AG04450 (cell line): Measurements from ENCODE around the gene RFLNA. TPM values are rescaled to one million over a fixed set of nuclear protein-coding genes. Genes with fewer than 3 reads are reported as not detected.

ENCODE experiments used
- CTCF ChIA-PET: fragments of 300-600, 350-600 bp; formaldehyde crosslinking; extraction: SDS; loops from one replicate; lab custom pipeline; 2022; ENCODE audit warnings: antibody characterized with exemption, inconsistent platforms; lab: Charles Lee
- POLR2A ChIA-PET: fragments of 350-600 bp; formaldehyde crosslinking; extraction: SDS; loops from one replicate; lab custom pipeline; 2021; ENCODE audit warnings: antibody characterized with exemption, inconsistent platforms; lab: Yijun Ruan, JAX
- DNase-seq: peaks from one replicate; pipeline ENCODE4 v3.0.0-alpha.2; 2011; ENCODE audit warnings: low read depth, low spot score
- H3K27ac ChIP-seq: one replicate; pipeline ENCODE4 v1.5.1; 2012; ENCODE audit warnings: low read depth, low read length, control low read depth
- H3K27me3 ChIP-seq: one replicate; pipeline ENCODE4 v1.6.0; 2012; ENCODE audit warnings: low read length; ENCODE audit not compliant: control insufficient read depth, insufficient read depth
- H3K4me3 ChIP-seq: 2 replicates; pipeline ENCODE4 v1.5.1; 2011; ENCODE audit warnings: mild to moderate bottlenecking, low read depth, low read length, control low read depth
- H3K9me3 ChIP-seq: 2 replicates; pipeline ENCODE4 v1.5.1; 2012; ENCODE audit warnings: low read length; ENCODE audit not compliant: control insufficient read depth, insufficient read depth
- polyA plus RNA-seq: library from polyadenylated mRNA; depleted of rRNA; stranded (reverse); fragments of >200 nt; gene quantifications from 2 replicates; pipeline ENCODE4 v1.2.3, GENCODE V29; 2011
- TF ChIP-seq, protein P1 (sequence below): IDR thresholded peaks from 2 replicates; pipeline ENCODE4 v1.5.1; 2011; ENCODE audit warnings: low read depth, low read length, control low read depth, inconsistent platforms

RFLNA gene
- polyA plus RNA-seq, 1 experiment = not detected

DNA sequence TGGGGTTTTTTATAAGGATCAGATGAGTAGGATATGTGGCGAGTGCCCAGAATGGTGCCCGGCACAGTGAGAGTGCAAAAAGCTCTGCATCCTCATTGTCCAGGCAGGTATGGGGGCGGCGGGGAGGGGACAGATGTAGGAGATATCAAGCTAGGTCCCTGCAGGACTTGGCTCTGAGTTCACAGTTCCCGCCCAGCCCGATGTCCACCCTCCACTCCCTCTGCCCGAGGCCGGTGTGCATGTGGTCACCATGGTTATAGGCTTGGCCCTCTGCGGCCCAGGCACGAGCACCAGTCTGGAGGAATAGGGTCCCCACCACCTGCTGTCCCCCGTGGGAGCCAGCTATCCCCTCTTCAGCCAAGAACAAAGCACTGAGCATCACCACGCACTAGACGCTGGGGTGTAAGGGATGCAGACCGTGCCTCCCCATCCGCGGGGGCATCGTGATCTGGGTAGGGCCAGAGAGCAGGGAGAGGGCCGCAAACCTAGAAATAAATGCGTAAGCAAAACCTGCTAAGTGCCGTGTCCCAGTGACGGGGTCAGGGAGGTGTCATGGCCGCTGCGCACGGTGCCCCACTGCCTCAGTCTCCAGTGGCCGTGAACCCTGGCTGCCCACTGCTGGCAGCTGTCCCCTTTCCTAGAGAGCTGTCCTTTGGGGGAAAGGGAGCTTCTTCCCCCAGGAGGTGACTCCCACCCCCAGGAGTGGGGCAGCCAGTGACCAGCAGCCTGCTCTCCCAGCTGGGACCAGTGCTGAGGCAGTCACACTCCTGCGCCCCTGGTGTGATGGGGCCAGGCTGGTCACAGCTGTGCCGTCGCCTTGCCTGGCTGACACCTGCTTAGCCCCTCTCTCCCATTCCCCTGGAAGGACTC lies 12.0 kb downstream of the RFLNA start:
- Histone ChIP-seq H3K4me3 (no peak overlapping the region), H3K27me3 (peaks cover 15% of the 10 kb centered on the region), H3K9me3 (no peaks in the 10 kb centered on the region; the same call in 1 of the 2 replicates), H3K27ac (no peak overlapping the region)
- ChIA-PET CTCF (no interaction called here), POLR2A (no interaction called here)
- TF ChIP-seq, protein P1, sequence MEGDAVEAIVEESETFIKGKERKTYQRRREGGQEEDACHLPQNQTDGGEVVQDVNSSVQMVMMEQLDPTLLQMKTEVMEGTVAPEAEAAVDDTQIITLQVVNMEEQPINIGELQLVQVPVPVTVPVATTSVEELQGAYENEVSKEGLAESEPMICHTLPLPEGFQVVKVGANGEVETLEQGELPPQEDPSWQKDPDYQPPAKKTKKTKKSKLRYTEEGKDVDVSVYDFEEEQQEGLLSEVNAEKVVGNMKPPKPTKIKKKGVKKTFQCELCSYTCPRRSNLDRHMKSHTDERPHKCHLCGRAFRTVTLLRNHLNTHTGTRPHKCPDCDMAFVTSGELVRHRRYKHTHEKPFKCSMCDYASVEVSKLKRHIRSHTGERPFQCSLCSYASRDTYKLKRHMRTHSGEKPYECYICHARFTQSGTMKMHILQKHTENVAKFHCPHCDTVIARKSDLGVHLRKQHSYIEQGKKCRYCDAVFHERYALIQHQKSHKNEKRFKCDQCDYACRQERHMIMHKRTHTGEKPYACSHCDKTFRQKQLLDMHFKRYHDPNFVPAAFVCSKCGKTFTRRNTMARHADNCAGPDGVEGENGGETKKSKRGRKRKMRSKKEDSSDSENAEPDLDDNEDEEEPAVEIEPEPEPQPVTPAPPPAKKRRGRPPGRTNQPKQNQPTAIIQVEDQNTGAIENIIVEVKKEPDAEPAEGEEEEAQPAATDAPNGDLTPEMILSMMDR = no peak
- no peak for DNase-seq

DNA sequence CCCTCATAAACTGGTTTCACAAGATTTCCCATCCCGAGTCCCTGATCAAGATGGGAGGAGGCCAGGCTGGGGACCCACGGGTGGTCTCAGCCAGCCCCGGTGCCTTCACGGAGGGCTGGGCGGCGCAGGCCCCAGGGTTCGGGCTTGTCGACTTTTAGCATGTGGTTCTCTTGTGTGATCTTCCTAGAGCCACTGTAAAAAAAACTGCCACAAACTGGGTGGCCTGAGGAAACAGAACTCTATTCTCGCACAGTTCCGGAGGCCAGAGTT lies 12.6 kb downstream of the RFLNA start:
- ChIA-PET POLR2A (no interaction called here), CTCF (no interaction called here)
- Histone ChIP-seq H3K4me3 (no peak overlapping the region), H3K9me3 (no peaks in the 10 kb centered on the region; the same call in 1 of the 2 replicates), H3K27me3 (peaks cover 15% of the 10 kb centered on the region), H3K27ac (no peak overlapping the region)
- TF ChIP-seq, protein P1 = no peak
- DNase-seq = no peak

DNA sequence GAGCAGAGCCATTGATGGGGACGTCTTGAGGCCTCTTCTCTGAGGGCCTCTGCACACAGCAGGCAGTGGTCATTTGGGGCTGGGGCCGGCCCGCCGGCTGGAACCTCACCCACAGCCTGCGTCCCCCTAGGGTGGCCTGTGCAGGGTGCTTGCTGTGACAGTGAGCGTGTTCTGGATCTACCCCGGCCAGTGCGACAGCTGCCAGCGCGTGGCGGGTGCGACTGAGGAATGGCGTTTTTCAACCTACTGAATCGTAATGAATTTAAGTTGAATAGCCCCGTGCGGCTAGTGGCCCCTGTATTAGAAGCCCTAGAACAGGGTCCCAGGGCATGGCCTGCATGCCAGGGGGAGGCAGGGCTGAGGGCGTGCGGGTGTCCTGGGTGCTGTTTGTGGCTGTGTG lies 13.8 kb downstream of the RFLNA start:
- TF ChIP-seq, protein P1 = no peak
- no peak overlapping the region for H3K4me3 ChIP-seq
- no peaks in the 10 kb centered on the region; the same call in 1 of the 2 replicates for H3K9me3 ChIP-seq
- H3K27me3 ChIP-seq = peaks cover 17% of the 10 kb centered on the region
- no peak for DNase-seq
- no peak overlapping the region for H3K27ac ChIP-seq
- ChIA-PET POLR2A (no interaction called here), CTCF (no interaction called here)

DNA sequence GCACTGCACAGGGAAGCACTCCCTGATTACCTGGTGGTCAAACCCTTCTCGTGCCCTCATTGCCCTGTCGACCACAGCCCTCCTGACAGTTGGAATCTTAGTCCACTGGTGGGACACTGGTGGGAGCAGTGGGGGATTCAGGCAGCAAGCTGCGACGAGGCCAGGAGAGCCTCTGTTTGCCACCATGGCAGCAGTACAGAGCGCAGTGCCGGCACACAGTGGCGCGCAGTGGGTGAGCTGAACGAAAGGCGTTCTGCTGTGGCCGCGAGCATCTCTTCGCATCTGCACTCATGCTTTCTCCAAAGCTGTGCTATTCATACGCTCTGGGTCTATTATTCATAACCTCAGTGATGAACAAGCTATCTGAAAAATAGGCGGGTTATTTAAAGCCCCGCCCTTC lies 14.3 kb downstream of the RFLNA start:
- Histone ChIP-seq H3K27ac (no peak overlapping the region), H3K4me3 (no peak overlapping the region), H3K27me3 (peaks cover 21% of the 10 kb centered on the region), H3K9me3 (no peaks in the 10 kb centered on the region; the same call in 1 of the 2 replicates)
- TF ChIP-seq, protein P1 = no peak
- DNase-seq = no peak
- ChIA-PET POLR2A (no interaction called here), CTCF (interaction anchor here (0.5 kb wide), 1 partner anchor 321 kb away, joined by 3 read pairs; no protein-coding TSS in a partner anchor)

DNA sequence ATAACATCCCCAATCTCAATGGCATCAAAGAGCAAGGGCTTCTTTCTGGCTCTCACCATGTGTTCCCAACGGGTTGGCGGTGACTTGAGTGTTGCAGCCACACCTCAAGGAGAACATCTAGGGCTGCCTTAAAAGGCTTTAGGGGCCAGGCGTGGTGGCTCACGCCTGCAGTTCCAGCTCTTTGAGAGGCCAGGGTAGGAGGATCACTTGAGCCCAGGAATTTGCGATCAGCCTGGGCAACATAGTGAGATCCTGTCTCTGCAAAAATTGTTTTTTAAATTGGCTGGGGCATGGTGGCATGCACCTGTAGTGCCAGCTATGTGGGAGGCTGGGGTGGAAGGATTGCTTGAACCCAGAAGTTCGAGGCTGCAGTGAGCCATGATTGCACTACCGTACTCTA lies 14.9 kb downstream of the RFLNA start:
- Histone ChIP-seq H3K9me3 (no peaks in the 10 kb centered on the region; the same call in 1 of the 2 replicates), H3K27ac (no peak overlapping the region), H3K27me3 (peaks cover 26% of the 10 kb centered on the region), H3K4me3 (no peak overlapping the region)
- DNase-seq = no peak
- CTCF ChIA-PET = interaction anchor here (0.5 kb wide), 1 partner anchor 320 kb away, joined by 3 read pairs; no protein-coding TSS in a partner anchor
- TF ChIP-seq, protein P1 = no peak
- POLR2A ChIA-PET = no interaction called here
